HG03432 (cell line): Measurements from ENCODE around the gene TMIE.

ENCODE experiments used
- ATAC-seq: cut with Tn5 transposase; IDR thresholded peaks from one replicate; pipeline ENCODE4 v1.9.1; 2021; ENCODE audit warnings: mild to moderate bottlenecking, moderate library complexity; ENCODE audit not compliant: unreplicated experiment

The TMIE gene

DNA sequence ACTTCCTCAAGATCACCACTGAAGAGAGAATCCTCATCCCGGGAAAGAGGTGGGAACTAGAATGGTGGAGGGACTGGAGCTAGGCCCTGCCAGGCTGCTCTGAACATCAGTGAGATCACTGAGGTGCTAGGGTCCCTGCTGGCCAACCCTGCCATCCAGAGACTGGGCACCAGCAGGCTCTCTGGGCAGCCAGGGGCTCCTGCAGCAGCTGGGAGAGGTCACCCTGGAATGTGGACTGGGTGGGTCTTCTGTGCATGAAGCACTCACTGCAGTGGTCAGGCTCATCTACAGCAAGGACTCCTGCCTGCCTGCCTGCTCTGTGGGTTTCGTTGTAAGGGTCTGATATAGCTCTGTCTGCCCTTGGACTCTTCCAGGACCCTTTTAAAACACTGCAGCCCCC, 32.6 kb upstream of the TMIE start:
- no peak for ATAC-seq

DNA sequence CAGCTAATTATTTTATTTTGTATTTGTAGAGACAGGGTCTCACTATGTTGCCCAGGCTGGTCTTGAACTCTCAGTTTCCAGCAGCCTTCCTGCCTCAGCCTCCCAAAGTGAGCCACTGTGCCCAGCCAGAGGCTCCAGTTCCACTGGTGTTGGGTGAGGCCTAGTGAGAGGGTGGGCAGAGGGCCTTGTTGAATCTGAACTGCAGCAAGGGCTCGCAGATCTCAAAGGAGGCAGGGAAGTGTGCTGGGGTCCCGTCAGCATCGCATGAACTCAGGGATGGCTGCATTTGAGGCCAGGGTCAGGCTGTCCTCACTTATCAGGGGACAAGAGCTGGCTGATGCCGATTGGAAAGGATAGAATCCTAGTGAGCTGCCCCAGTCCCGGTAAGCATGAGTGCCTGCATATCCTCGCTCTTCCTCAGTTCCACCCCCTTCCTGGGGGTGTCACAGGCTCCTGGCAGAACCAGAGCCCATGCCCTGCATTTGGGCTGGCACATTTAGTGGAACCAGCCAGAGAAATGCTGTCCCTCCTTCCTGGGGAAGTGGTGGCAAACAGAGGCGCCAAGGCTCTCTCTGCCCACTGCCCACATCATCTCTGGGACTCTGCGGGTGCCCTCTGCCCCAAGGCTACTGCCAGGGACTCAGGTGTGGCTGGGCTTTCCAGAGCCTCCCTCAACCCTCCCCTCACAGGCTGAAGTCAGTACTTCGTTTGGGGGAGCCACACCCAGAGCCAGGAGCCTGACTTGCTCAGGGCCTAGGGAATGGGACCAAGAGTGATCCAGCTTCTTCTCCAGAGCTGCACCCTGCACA, 31.8 kb upstream of the TMIE start:
- no peak for ATAC-seq

DNA sequence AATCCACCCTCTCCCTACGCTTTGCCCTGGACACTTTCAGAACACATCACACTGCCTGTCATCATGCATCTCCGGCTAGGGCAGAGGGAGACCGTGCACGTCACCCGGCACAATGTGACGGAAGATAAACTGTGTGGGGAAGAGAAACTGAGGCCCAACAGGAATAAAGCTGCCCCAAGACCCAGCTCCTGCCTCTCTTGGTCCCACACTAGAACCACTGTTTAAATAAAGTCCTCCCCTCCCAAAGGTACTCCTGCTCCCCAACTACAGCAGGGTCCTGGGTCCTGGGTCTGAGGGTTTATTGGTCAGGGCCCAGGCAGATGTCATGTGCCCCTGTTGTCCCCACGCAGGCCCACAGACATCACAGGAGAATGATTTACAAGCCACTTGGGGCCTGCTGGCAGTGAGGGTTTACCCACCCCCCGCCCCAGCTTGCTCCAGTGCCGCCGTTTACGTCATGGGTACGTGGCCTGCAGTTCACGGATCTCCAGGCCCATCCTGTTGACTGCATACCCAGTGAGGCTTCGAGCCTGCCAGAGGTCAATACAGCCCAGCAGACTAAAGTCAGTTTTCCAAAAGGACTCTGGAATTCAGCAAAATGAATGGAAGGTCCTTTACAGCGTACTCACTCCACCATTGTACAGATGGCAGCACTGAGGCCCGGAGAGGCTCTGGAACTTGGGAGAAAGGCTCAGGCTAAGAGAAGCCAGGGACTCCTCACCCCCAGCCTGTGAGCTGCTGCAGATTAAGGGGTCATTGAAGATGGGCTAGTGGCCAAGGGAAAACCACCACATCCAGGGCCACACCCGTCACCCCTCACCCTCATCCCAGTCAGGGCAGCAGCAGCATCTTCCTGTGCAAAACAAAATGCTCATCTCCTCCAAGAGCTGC, 30.9 kb upstream of the TMIE start:
- ATAC-seq, result no peak

DNA sequence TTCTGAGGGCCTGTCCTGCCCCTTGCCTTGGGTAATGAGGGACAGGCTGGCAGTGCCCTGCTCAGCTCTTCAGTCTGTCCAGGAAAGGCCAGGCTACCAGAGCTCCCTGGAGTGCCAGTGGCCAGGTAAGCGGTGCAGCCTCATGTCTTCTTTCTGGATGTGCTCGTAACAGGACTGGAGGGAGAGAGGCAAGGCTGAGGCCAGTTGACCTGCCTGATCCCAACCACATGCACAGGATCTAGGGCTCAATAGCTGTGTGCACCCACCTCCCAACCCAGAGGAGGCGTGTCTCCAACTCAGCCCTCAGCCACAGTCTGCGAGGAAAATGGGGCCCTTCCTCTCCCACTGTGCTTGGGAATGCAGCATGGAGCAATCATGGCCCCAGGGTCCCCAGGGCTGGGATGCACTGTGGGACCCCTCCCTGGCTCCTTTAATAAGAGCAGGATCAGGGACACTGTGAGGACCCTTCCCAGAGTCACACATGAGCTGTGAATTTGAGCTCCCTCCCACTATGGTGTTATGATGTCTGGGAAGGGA, 30.2 kb upstream of the TMIE start:
- ATAC-seq, result no peak

DNA sequence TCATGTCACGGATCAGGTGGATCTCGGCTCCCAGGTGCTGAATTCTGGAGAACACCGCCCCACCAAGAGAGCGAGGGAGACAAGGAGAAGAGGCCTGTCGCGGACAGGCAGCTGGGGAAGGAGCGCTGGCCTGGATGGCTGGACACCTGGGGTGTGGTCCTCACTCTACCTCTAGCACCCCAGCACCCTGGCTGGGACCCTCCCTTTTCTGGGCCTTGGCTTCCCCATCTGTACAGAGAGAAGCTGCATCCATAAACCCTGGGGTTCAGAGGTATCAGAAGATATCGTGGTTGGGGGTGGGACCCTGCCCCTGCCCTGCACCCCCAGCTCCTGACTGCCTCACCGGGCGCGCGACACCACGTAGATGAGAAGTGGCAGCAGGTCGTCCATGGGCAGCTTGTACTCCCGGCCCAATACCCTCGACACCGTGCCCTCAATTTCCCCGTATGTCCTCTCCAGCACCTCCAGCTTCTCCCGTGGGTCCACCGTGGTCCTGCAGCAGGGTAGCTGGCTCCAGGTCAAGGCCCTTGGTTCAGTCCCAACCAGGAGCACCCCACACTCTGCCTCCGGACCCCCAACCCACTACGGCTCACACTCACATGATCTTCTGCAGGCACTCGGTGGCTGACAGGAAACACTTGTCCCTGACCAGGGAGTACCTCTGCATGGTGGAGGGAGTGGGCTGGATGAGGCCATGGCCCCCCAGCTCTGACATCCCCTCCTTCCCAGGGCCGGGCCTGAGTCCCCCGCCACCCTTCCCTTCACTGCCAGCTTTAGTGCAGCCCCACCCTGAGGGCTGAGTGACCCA, 29.4 kb upstream of the TMIE start:
- ATAC-seq, result no peak

DNA sequence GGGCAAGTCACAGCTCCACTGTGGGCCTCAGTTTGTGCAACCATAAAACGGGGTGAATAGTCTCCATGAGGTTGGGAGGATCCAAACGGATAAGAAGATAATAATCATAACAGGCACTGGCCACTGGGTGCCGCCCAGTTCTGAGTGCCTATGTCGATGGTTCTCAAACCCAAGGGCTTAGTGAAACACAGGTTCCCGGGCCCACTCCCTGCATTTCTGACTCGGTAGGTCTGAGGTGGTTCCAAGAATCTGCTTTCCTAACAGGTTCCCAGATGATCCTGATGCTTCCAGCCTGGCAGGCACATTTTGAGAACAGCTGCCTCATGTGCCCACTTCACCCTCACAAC, 28.9 kb upstream of the TMIE start:
- no peak for ATAC-seq

DNA sequence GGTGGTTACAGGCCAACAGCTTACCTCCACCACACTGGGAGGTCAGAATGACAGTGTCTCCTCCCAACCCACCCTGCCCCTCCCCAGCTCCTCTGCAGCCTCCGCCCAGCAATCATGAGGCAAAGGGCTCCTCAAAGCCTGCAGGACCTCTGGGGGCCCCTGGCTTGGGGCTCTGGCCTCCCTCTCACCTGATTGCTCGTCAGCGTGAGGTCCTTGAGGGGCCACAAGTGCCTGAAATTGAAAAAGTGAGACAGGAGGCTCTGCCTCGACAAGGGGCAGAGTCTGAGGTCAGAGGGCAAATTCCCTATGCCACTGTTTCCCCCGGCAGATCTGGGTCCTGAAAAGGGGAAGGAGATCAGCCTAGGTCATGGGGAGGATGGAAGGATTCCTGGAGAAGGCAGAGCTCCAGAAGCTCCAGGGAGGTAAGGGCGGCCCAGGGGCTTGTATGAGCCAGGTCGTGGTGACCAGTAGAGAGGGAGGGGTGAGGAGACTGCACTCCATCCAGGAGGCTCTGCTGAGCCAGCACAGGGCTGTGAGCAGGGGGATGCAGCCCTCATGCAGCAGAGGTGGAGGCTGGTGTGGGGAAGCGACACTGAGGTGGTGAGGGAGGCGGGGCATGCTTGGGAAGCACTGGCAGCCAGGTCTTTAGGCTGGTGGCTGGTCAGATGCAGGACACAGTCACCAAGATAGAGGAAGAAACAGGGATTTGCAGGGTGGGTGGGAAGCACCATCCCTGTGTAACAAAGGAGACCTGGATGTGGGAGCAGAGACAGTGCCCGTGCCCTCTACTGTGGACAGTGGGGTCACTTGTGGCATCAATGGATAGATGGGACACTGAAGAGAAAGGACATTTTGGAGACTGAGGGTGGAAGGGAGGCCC, 27.8 kb upstream of the TMIE start:
- no peak for ATAC-seq

DNA sequence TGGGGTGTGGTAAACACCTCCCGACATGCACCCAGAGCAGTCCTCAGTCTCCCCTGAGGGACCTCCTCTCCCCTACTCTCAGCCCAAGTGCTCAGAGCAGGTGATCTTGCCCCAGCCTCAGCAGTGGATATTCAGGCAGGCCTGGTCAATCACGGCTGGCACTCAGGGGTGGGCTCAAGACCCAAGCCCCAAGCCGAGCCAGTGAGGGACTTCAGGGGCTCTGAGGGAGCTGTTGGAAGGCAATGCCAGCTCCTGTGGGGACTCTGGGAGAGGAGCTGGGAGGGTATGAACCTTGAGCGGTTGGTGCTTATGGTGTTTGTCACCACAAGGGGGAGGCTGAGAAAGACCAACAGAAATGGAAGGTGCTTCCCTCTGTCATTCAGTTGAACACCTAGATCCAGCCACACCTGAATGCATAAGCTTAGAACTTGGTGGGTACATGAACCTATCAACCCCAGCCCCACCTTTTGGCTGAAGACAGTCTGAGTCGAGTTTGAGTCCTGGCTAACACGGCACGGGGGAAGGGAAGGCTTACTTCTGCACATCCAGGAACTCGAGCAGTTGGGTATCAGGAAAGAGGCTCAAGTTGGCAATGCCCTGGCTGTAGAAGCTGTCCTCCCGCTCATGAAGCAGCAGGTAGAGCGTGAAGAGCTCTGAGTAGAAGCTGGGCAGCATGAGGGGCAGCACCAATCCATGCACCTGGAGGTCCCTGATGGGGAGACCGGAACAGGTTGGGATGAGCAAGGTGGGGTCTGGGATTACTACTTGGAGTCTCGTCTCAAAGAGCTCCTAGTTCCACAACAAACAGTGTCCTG, 27.0 kb upstream of the TMIE start:
- no peak for ATAC-seq

DNA sequence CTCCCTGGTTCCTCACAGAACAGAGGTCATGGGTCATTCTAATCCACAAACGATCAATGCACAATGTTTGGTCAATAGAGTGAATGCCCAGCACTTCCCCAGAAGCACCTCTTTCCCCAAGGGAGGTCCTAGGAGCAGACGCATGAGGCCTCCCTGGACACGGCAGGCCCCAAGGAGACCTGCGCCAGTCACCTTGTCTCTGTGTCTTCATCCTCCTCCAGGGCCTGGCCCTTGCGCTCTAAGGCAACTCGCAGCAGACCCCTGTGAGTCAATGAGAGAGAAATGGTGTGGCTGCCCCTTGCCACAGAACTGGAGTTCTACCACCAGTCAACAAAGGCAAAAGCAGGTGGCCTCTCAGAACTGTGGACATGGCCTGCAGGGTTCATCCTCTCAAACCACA, 25.8 kb upstream of the TMIE start:
- no peak for ATAC-seq

DNA sequence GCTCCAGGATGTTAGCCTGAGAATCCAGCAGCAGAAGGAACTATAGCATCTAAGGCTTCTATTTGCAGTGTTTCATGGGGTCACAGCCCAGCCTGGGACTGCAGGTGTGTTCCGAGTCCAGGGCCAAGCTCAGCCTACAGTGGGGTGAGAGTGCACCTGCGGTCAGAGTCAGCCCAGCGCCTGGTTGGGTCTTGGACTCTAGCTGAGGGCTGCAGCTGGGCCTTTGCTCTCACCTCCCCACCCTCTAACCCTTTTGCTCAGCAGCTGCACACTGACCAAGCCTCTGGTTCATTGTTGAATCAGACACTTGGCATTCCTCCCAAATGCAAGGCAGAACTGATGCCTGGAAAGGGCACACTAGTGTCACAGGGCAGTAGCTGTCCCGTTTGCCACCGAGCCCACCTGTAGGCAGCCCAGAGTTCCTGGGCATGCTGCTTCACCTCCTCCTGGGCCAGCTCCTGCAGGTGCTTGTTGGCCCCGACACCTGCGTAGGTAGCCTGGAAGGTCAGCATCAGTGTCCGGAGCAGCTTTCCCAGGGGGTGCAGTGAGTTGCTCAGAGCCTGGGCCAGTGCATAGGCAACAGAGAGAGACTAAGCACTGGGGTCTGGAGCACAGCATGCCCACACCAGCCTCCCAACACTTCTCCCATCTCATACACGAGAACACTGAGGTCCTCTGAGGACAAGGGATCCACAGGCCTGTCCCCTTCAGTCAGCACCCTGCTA, 25.2 kb upstream of the TMIE start:
- ATAC-seq, result no peak

DNA sequence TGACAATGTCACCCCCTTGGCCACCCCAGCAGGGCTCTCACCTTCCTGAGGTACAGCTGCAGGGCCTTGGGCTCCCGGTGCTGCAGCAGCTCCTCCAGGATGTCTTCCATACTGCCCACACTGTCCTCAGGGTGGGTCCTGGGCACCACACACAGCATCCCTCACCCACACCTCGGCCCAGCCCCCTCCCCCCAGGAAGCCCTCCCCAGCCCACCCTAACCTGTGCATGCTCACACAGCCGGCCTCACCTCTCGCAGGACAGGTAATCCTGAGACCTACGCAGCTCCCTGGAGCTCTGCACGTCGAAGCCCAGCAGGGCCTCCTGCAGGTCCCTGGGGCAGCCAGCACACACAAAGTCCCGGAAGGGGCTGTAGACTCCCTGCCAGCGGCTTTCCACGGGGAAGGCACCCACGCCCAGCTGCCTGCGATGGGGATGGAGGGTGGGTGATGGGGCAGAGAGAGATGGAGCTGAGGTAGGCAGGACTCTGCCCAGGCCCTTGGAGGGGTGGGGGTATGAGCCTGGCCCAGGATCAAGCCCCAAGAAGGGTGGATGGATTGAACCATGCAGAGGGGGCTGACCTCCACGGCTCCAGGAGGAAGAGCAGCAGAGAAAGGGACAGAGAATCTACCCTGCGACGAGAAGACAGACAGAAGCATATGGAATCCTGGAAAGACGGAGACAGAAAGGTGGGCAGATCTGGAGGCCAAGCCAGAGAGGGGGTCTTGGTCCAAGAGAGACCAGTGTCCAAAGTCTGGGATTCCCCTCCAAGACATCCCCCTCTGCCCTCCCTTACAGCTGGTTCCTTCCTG, 24.4 kb upstream of the TMIE start:
- no peak for ATAC-seq

DNA sequence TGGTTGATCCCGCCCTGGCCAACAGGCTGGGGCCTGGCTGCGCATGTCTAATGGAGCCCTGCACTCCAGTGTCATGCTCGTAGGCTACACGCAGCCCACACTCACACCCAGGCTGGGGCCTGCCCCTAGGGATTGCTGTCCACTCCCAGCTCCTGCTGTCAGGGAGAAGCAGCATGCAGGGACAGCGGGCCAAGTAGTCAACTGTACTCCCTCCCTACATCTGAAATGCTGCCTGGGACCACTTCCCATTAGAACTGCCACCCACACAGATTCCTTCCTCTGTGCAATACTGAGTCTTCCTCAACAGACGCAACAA, 23.8 kb upstream of the TMIE start:
- no peak for ATAC-seq

DNA sequence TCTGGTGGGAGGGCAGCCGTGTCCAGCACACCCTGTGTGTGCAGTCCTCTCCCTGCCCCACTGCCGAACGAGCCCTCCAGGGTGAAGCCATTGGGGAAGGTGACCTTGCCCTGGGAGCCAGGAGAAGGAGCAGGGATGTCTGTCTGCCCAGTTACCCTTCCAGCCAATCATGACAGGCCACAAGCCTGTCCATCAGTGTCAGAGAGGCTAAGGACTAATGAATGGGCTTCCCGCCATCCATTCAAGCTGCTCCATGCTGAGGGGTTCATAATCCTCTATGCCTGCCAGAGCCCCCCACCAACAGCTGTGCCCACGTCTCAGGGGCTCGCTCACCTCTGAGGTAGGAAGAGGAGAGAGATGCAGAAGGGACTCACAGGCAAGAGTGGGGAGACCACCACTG, 22.9 kb upstream of the TMIE start:
- ATAC-seq, result no peak

DNA sequence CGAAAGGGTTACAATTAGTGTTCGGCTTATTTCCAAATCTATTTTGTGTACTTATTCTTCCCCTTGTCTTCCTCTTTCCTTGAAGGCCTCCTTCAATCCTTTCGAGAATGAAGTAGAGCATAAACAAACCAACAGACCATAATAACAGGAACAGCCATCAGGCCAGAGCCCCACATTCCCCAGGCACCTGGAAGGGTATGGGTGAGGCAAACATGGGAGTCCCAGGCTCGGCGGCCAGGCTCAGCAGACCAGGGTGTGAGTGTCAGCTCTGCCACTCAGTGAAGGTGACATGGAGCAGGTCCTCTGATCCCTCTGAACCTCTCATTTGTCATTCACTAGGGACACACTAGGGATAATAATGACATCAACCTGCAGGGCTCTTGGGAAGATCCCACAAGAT, 21.5 kb upstream of the TMIE start:
- ATAC-seq, result no peak

DNA sequence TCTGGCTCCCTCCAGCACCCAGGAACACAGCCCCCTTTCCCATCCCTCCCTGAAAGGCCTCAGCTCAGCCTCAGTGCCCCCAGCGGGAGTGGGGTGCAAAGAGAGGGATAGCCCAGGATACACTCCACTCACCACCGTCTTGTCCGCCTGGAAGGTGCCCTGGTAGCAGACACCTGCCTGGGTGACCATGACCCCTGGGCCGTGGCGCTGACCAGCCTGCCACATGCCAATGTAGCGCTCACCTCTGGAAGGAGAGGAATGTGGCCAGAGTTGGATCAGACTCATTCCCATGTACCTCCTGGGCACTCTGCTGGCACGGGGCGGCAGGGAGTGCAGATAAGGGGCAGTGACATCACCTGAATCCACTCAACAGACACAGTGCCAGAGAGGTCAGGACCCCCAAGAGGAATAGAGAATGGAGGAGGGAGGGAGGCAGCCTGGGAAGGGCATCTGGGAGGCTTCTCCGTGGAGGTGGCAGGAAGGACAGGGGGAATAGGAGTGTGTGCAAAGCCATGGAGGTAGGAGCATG, 20.8 kb upstream of the TMIE start:
- no peak for ATAC-seq

DNA sequence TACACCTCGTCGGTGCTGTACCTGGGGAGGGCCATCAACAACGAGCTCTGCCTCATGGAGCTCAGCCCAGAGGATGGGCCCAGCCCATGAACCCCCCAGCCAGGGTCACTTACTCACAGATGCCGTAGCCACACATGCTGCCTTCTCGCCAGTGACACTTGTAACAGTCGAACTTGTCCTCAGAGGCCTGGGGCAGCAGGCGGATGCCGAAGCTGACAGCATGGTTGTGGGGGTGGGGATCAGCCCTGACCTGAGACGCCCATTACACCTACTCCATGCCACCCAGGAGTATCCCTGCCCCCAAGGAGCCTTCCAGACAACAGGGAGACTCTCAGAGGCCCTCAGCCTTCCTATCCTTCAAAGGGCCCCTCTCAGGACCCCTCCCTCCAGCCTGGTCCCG, 19.8 kb upstream of the TMIE start:
- ATAC-seq, result no peak

DNA sequence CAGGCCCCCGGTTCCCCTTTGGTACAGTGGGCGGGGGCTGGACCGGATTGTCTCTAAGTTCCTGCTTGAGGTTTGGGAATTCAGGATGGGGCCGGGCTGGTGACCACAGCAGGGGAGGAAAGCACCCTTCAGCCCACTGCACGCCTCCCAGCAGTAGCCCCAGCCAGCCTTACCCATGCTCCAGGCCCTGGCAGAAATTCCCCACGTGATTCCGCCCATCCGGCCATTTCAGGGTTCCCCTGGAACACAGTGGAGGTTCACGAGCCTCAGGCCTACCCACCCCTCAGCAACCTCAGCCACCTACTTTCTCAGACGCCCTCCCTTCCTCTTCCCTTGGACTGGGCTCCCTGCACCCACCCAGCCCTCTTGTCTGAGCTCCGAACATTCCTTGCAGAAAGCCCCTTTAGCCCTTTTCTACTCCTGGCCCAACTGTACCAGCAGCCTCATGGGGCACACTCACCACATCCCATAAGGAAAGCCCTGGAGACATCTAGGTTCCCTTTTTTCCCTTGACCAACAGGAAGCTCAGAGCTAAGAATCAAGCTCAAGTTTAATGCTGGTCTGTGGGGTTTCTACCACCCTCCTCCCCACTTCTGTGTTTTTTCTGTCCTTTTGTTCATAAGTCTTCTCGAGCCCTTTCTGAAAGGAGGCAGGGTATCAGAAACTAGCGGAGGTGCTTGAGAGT, 19.2 kb upstream of the TMIE start:
- no peak for ATAC-seq
